GM19035 (cell line): ENCODE data around the gene FOXRED1.
"Not testable (repeated sequence)": the region's sequence is repeated elsewhere in the genome, so short reads cannot be mapped to it uniquely, and the experiment has no call there.

Source experiments
- ATAC-seq: cut with Tn5 transposase; IDR thresholded peaks from one replicate; pipeline ENCODE4 v1.9.1; 2021; ENCODE audit not compliant: unreplicated experiment

The FOXRED1 gene

GRCh38 chr11:126268361-126268707, 620 bp upstream of the FOXRED1 start:
- ATAC-seq = peak; percentile 7

DNA sequence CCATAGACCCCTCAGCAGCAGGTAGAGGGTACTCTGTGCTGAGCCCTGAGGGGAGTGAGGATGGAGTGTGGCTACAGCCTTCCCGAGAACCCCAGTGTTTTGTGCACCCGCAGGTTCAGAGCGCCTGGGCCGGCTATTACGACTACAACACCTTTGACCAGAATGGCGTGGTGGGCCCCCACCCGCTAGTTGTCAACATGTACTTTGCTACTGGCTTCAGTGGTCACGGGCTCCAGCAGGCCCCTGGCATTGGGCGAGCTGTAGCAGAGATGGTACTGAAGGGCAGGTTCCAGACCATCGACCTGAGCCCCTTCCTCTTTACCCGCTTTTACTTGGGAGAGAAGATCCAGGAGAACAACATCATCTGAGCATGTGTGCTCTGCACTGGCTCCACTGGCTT, 8.4 kb downstream of the FOXRED1 start:
- no peak for ATAC-seq

DNA sequence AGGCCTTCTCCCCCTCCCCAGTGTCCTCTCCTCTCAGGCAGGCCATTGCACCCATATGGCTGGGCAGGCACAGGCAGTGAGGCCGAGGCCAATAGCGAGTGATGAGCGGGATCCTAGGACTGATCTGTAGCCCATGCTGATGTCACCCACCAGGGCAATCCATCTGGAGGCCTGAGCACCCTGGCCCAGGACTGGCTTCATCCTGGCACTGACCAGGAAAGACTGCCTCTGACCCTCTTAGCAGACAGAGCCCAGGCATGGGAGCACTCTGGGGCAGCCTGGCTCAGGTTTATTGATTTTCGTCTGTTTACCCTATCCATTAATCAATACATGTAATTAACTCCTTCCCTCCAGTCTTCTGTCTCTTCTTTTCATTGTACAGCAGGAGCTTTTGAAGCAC, 8.8 kb downstream of the FOXRED1 start:
- ATAC-seq = no peak

- ATAC-seq = no peak
These were observed 10.2 kb downstream of the FOXRED1 start for GRCh38 chr11:126279191-126279590.

DNA sequence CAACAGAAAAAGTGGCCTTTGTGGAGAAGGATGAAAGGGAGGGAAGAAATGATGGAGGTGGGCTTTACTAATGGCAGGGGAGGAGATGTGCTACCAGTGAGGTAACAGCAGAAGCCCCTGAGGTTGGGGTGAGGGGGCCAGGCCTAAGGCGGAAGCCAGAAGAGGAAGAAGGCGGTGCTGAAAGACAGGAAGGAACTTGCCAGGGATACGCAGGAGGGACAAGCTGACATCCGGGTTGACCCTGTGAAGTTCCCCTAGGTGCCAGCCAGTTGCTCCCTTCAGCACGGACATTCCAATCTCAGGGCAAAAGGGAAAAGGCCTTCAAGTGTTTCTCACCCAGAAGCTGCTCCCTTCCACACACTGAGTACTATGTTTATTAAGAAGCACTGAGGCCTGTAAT, 11.6 kb downstream of the FOXRED1 start:
- ATAC-seq = no peak

GRCh38 chr11:126281245-126281644, 12.3 kb downstream of the FOXRED1 start:
- ATAC-seq = no peak

DNA sequence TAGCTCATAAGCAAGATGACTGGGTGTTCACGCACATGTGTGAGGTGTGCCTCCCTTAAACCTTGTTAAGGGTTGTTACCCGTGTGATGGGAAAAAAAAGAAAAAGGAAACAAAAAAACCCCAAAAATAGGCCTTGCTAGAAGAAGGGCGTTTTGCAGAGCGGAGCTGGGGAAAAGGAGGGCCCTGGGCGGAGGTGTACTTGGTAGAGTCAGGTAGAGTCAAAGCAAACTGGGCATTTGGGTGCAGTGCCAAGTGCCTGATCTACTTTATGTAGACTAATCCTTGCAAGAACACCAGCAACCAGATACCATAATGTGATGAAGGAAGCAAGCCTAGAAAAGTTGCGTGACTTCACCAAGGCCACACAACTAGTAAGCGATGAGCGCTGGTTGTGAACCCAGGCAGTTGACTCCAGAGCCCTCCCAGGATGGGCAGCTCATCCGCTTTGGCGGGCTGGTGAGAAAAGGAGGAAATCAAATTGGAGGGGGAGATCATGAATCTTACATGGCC, 12.8 kb downstream of the FOXRED1 start:
- no peak for ATAC-seq

DNA sequence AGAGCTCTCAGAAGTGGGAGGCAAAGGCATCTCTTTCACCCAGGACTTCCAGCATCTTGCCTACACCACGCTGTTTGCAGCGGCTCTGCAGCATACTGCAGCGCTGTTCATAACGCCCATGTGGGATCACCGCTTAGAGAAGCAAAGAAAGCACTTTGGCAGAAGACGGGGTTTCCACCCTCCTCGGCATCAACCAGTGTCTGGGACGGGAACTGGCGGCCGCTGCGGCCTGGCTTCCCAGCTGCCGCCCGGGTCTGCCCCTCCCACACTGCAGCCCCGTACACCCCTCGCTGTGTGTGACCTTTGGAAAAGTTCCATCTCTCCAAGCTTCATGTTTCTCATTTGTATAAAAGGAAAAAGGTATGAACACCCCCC, 13.4 kb downstream of the FOXRED1 start:
- peak; percentile 29 for ATAC-seq

- peak; percentile 57 for ATAC-seq
These were observed 14.0 kb downstream of the FOXRED1 start, which contains the start of gene TIRAP for GRCh38 chr11:126282736-126283591. TIRAP (plus strand) TSS chr11:126283093; CDS start chr11:126290895, 7,802 bp downstream.

DNA sequence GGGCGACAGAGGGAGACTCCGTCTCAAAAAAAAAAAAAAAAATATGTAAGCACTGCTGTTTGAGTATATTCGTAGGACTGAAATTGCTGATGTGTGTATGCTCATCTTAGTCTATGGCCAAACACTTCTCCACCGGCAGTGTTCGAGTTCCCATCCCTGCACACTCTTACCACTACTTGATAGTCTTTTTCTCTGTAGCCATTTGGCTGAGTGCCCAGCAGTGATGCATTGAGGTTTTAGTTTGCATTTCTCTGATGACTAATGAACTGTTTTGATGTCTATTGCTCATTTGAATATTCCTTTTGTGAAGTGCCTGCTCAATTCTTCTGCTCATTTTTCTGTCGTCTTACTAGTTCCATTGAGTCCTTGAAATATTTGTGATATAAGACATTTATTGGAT, 15.9 kb downstream of the FOXRED1 start:
- ATAC-seq = peak; percentile 56

DNA sequence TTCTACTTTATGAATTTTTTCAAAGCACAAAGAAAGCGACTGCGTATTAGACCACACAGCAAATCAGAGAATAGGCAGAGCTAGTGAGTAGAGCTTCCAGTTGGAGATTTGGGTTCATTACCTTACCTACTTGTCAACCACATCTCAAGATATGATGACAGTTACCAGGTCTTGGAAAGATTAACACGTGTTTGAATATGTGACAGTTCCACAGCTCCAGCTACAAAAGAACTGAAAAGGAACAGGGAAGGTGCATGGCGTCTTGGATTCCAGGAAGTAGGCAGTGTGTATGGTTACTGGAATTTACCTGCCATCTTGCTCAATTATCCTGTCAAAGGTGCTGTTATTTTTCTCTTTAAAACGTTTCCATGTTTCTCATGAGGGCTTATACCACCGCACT, 19.3 kb downstream of the FOXRED1 start:
- no peak for ATAC-seq

GRCh38 chr11:126290887-126291286, 21.9 kb downstream of the FOXRED1 start:
- ATAC-seq = no peak

- ATAC-seq = no peak
These were observed 24.8 kb downstream of the FOXRED1 start for GRCh38 chr11:126293726-126294125.

DNA sequence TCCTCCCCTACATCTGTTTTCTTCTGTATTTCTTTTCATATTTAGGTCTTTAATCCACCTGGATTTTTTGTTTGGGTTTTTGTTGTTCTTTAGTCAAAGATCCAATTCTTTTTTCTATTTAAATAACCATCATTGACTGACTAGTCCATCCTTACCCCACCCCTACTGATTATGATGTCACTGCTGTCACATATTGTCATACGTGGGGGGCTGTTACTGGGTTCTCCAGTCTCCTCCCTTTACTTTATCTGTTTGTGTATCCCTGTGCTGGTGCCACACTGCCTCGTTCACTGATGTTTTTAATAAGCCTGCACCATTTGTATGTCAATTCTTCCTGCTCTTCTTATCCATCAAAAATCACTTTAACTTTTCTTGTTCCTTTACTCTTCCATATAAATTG, 28.1 kb downstream of the FOXRED1 start:
- ATAC-seq = no peak

- peak; percentile 86 for ATAC-seq
These were observed 34.9 kb downstream of the FOXRED1 start, which contains the start of gene DCPS for GRCh38 chr11:126303623-126304456. DCPS (plus strand) TSS chr11:126304060; CDS start chr11:126304081, 21 bp downstream.

- ATAC-seq = peak; percentile 31
These were observed 35.6 kb downstream of the FOXRED1 start for GRCh38 chr11:126304457-126305075.

- peak; percentile 50 for ATAC-seq
These were observed 36.7 kb downstream of the FOXRED1 start for GRCh38 chr11:126305699-126306098.

GRCh38 chr11:126307706-126308105, 38.8 kb downstream of the FOXRED1 start:
- no peak for ATAC-seq

GRCh38 chr11:126308271-126308671, 39.3 kb downstream of the FOXRED1 start:
- ATAC-seq = no peak

- not testable (repeated sequence) for ATAC-seq
These were observed 39.8 kb downstream of the FOXRED1 start for GRCh38 chr11:126308771-126309170.
